ENCODE data around the gene OR2H2. TPM values are rescaled to one million over a fixed set of nuclear protein-coding genes. Genes with fewer than 3 reads are reported as not detected.
A peak's percentile ranks its signal among the peaks of the same experiment; 100 is the strongest.

Gene OR2H2
- total and polyA plus RNA-seq, 2 donors (not counting 1 experiment from before 2014, with no cell fraction given) = not detected

- POLR2A ChIA-PET = interaction anchor here (0.7 kb wide), 1 partner anchor 600 kb away, joined by 3 read pairs; no protein-coding TSS in a partner anchor
- Mint-ChIP-seq H3K4me3 (no peak overlapping the region), H3K9me3 (ENCODE audit: insufficient read depth) (no peaks in the 10 kb centered on the region), H3K27ac (no peak overlapping the region), H3K4me1 (no peaks in the 10 kb centered on the region), H3K27me3 (no peaks in the 10 kb centered on the region)
- CTCF ChIA-PET = interaction anchor here (0.9 to 2.2 kb wide), 3 partner anchors 12 to 42 kb away, joined by 4 to 13 read pairs (median 8); no protein-coding TSS in a partner anchor
- no peak overlapping the region for H3K4me2 ChIP-seq (replicated peaks; ENCODE audit: low read depth, low read length, poor library complexity, severe bottlenecking)
- H3K4me3 ChIP-seq (ENCODE audit: control extremely low read depth in 1 of 5, extremely low read depth in 1 of 5, insufficient read depth in 1 of 5, low read depth in 2 of 5, low read length in 4 of 5) = no peak overlapping the region
- no peaks in the 10 kb centered on the region for H4K20me1 ChIP-seq (ENCODE audit: control insufficient read depth, insufficient read depth, low read length, poor library complexity, severe bottlenecking)
- H3K79me2 ChIP-seq (ENCODE audit: control insufficient read depth, insufficient read depth, low read length) = no peaks in the 10 kb centered on the region
- no peaks in the 10 kb centered on the region for H3K27me3 ChIP-seq (replicated peaks in 1 of 4; ENCODE audit: control extremely low read depth in 1 of 4, control insufficient read depth in 3 of 4, insufficient read depth in 4 of 4, low read length in 3 of 4)
- no peaks in the 10 kb centered on the region for H3K4me1 ChIP-seq (ENCODE audit: control insufficient read depth in 2 of 2, insufficient read depth in 2 of 2, low read length in 2 of 2)
- no peak for DNase-seq
- H3K9ac ChIP-seq (ENCODE audit: low read length) = no peak overlapping the region
- no CpG with 5 or more reads among the region's 4 CpGs for WGBS (ENCODE audit: insufficient coverage)
- no peaks in the 10 kb centered on the region for H3K9me3 ChIP-seq (ENCODE audit: control extremely low read depth in 1 of 3, control insufficient read depth in 2 of 3, insufficient read depth in 1 of 3, low read length in 2 of 3)
- intact Hi-C loops (cut with micrococcal nuclease) = no loop called here
- H3K27ac ChIP-seq (ENCODE audit: low read length in 2 of 2) = no peak overlapping the region
- peaks cover 6 to 73% of the 10 kb centered on the region in 2 experiments for H3K36me3 ChIP-seq (replicated peaks in 1 of 2; ENCODE audit: control extremely low read depth in 1 of 2, control insufficient read depth in 1 of 2, extremely low read depth in 1 of 2, insufficient read depth in 2 of 2, low read length in 1 of 2)
- TF ChIP-seq CTCF (IDR thresholded peaks at IDR 0.05) = no peak
- TF ChIP-seq EZH2 (IDR thresholded peaks at IDR 0.05; ENCODE audit: borderline replicate concordance, insufficient read depth, low read depth, low read length, poor library complexity, severe bottlenecking) = no peak
- ATAC-seq (ENCODE audit: low read depth) = no peak
- no peak overlapping the region for H2AFZ ChIP-seq (ENCODE audit: insufficient read depth, low read depth, low read length, poor library complexity, severe bottlenecking)
Measured at GRCh38 chr6:29611426-29611825, 26.5 kb downstream of the OR2H2 start.

- Mint-ChIP-seq H3K4me1 (no peaks in the 10 kb centered on the region), H3K9me3 (ENCODE audit: insufficient read depth) (no peaks in the 10 kb centered on the region), H3K27ac (no peak overlapping the region), H3K27me3 (no peaks in the 10 kb centered on the region), H3K4me3 (no peak overlapping the region)
- H3K27me3 ChIP-seq (replicated peaks in 1 of 4; ENCODE audit: control extremely low read depth in 1 of 4, control insufficient read depth in 3 of 4, insufficient read depth in 4 of 4, low read length in 3 of 4) = no peaks in the 10 kb centered on the region
- intact Hi-C loops (cut with micrococcal nuclease) = no loop called here
- H3K4me2 ChIP-seq (replicated peaks; ENCODE audit: low read depth, low read length, poor library complexity, severe bottlenecking) = no peak overlapping the region
- TF ChIP-seq EZH2 (IDR thresholded peaks at IDR 0.05; ENCODE audit: borderline replicate concordance, insufficient read depth, low read depth, low read length, poor library complexity, severe bottlenecking) (no peak), CTCF (IDR thresholded peaks at IDR 0.05) (peak; percentile 38)
- H3K79me2 ChIP-seq (ENCODE audit: control insufficient read depth, insufficient read depth, low read length) = no peaks in the 10 kb centered on the region
- no peak overlapping the region for H3K27ac ChIP-seq (ENCODE audit: low read length in 2 of 2)
- no peak overlapping the region for H3K9ac ChIP-seq (ENCODE audit: low read length)
- peak; percentile 67 for ATAC-seq (ENCODE audit: low read depth)
- H4K20me1 ChIP-seq (ENCODE audit: control insufficient read depth, insufficient read depth, low read length, poor library complexity, severe bottlenecking) = no peaks in the 10 kb centered on the region
- H2AFZ ChIP-seq (ENCODE audit: insufficient read depth, low read depth, low read length, poor library complexity, severe bottlenecking) = no peak overlapping the region
- H3K36me3 ChIP-seq (replicated peaks in 1 of 2; ENCODE audit: control extremely low read depth in 1 of 2, control insufficient read depth in 1 of 2, extremely low read depth in 1 of 2, insufficient read depth in 2 of 2, low read length in 1 of 2) = peaks cover 2 to 53% of the 10 kb centered on the region in 2 experiments
- no peak for DNase-seq
- H3K4me1 ChIP-seq (ENCODE audit: control insufficient read depth in 2 of 2, insufficient read depth in 2 of 2, low read length in 2 of 2) = no peaks in the 10 kb centered on the region
- ChIA-PET POLR2A (interaction anchor here (0.6 to 0.7 kb wide), 2 partner anchors 9 to 16 kb away, joined by 3 read pairs; no protein-coding TSS in a partner anchor), CTCF (interaction anchor here (1.2 to 2.6 kb wide), 4 partner anchors 9 to 36 kb away, joined by 3 to 13 read pairs (median 9); no protein-coding TSS in a partner anchor)
- no peaks in the 10 kb centered on the region for H3K9me3 ChIP-seq (ENCODE audit: control extremely low read depth in 1 of 3, control insufficient read depth in 2 of 3, insufficient read depth in 1 of 3, low read length in 2 of 3)
- WGBS (ENCODE audit: insufficient coverage) = no CpG with 5 or more reads among the region's 8 CpGs
- H3K4me3 ChIP-seq (ENCODE audit: control extremely low read depth in 1 of 5, extremely low read depth in 1 of 5, insufficient read depth in 1 of 5, low read depth in 2 of 5, low read length in 4 of 5) = no peak overlapping the region
Measured at GRCh38 chr6:29617782-29618554, 33.0 kb downstream of the OR2H2 start.

Measured in B cell (primary cell).